HG03460 (cell line): Measurements from ENCODE around the gene LCN6.
"Not testable (repeated sequence)": the region's sequence is repeated elsewhere in the genome, so short reads cannot be mapped to it uniquely, and the experiment has no call there.

Source experiments
- ATAC-seq: cut with Tn5 transposase; IDR thresholded peaks from one replicate; pipeline ENCODE4 v1.9.1; 2021; ENCODE audit not compliant: unreplicated experiment

Gene LCN6

GRCh38 chr9:136748201-136748600 lies at the start of gene LCN6:
TSS of gene LCN6 (minus strand) at chr9:136748525. CDS start at chr9:136748483, 42 bp downstream.
- ATAC-seq: no peak

- not testable (repeated sequence) for ATAC-seq
Measured at GRCh38 chr9:136796775-136797347, 48.5 kb upstream of the LCN6 start.

GRCh38 chr9:136796238-136796774 lies 48.0 kb upstream of the LCN6 start, which contains the start of gene CCDC183:
TSS of gene CCDC183 (plus strand) at chr9:136796338. CDS start at chr9:136796398, 60 bp downstream.
- ATAC-seq: no peak

- ATAC-seq: no peak
Measured at GRCh38 chr9:136795000-136795348, 46.6 kb upstream of the LCN6 start.

DNA sequence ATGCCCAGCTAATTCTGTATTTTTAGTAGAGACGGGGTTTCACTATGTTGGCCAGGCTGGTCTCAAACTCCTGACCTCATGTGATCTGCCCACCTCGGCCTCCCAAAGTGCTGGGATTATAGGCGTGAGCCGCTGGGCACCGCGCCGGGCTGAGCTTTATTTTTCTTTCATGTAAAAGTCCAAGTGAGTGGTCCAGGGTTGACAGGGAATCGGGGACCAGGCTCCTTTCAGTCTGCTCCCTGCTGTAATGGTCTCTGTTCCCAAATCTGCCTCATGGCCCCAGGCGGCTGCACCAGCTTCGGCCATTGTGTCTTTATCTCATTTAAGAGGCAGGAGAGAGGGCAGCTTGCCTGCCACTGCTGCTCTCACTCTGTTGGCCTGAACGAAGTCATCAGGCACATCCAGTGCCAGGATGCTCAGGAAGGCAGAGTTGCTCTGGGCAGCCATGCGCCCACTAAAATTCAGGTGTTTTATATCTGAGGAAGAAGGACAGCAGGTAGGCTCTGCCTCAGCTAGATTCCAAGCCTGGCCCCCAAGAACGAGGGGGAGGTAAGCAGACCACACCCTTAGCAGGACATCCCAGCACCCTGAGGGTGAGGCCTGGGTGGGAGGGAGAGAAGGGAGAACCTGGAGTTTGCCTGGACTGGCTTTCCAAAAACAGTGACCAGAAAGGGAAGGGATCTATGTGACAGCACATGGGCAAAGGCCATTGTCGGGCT lies 46.1 kb upstream of the LCN6 start:
- no peak for ATAC-seq

GRCh38 chr9:136793086-136793946 lies 45.0 kb upstream of the LCN6 start:
- ATAC-seq: no peak

- ATAC-seq: no peak
Measured at GRCh38 chr9:136792321-136793085, 44.2 kb upstream of the LCN6 start.

DNA sequence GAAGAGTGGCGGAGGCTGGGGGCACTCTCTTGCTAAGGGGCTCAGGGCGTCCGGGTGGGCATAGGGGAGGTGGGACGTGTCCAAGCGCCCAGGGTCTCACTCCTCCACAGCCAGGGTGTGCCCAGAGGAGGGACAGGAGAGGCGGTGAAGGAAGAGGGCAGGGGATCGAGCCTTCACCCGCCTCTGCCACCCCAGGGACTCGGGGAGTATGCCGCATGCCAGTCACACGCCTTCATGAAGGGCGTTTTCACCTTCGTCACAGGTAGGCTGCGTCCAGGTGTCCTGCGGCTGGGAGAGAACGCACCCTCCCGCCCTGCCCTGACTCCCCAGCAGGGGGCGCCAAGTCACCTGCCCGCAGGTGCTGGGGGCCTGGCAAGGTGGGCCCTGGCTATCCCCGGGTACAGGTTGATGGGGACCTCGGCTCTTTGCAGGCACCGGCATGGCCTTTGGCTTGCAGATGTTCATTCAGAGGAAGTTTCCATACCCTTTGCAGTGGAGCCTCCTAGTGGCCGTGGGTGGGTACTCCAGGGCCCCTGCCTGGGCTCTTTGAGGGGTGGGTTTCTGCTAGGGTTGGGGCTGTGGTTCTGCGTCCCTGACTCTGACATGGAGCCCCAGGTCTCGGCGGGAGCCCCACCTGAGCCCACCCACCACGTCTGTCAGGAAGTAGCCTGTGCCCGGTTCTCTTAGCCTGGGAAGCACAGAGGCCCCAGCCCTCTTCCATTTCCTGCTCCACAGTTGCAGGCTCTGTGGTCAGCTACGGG lies 43.4 kb upstream of the LCN6 start:
- ATAC-seq: peak; percentile 14

GRCh38 chr9:136790640-136791515 lies 42.6 kb upstream of the LCN6 start, which contains the start of gene TMEM141:
TSS of gene TMEM141 (plus strand) at chr9:136791344. CDS start at chr9:136791371, 27 bp downstream.
- ATAC-seq: peak; percentile 81

- no peak for ATAC-seq
Measured at GRCh38 chr9:136789523-136789937, 41.2 kb upstream of the LCN6 start.

DNA sequence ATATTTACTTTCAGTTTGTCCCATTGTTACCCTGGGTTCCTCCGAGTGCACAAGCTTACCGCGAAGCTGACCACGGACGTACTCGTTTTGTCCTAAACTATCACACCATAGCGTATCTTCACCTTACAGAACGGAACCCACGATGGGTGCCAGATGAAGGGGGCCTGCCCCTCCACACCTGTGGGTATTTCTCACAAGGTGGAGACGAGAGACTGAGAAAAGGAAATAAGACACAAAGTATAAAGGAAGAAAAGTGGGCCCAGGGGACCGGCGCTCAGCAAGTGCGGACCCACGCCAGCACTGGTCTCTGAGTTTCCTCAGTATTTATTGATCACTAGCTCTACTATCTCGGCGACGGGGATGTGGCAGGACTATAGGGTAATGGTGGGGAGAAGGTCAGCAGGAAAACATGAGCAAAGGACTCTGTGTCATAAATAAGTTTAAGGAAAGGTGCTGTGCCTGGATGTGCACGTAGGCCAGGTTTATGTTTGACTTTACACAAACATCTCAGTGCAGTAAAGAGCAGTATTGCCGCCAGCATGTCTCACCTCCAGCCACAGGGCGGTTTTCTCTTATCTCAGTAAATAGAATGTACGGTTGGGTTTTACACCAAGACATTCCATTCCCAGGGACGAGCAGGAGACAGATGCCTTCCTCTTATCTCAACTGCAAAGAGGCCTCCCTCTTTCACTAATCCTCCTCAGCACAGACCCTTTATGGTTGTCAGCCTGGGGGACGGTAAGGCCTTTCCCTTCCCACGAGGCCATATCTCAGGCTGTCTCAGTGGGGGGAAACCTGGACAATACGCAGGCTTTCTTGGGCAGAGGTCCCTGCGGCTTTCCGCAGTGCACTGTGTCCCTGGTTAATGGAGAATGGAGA lies 40.6 kb upstream of the LCN6 start:
- ATAC-seq: not testable (repeated sequence)

DNA sequence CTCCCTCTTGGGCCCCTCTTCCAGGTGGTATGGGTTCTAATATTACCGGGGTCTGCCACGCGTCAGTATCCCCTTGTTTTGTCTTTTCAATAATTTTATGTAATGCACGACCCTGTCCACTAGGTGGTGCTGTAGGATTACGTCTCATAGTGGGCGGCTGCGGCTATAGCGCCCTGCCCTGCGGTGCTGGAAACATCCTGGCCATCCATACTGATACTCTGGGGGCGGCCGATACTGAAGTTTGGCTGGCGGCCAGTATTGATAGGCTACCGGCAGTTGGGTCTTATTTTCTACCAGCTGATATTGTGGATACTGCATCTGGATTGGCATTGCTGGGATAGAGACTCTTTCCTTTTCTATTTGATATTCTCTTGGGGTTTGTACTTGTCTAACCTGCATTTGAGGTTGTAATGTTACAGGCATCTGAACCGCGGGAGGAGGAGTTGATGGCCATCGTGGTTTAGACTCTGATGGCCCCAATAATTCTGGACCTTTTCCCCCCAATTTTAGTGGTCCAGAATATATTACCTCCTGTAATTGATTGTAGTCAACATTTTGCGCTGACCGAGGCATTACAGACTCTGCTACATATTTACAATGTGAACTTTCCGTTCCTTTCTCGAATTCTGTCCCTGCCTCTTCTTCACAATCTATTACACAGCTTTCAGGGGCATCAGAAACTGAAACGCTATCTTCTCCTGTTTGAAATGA lies 39.5 kb upstream of the LCN6 start:
- ATAC-seq: no peak

GRCh38 chr9:136786983-136787382 lies 38.7 kb upstream of the LCN6 start:
- not testable (repeated sequence) for ATAC-seq

DNA sequence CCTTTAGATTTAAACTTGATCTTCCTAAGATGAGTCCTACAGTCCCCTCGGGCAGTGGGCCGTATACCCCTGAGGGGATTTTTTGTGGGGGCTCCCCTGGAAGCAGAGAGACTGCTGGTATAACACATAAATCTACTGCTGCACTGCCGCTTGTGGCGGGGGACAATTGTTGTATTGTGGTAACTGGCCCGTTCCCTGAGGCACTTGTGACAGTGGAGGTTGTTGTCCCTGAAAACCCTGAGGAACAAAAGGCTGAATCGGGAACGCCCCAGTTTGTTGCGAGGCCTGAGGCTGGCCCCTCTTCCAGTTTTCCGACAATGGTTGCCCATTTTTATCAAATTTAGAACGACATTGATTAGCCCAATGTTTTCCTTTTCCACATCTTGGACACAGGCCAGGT lies 38.1 kb upstream of the LCN6 start:
- ATAC-seq: no peak

DNA sequence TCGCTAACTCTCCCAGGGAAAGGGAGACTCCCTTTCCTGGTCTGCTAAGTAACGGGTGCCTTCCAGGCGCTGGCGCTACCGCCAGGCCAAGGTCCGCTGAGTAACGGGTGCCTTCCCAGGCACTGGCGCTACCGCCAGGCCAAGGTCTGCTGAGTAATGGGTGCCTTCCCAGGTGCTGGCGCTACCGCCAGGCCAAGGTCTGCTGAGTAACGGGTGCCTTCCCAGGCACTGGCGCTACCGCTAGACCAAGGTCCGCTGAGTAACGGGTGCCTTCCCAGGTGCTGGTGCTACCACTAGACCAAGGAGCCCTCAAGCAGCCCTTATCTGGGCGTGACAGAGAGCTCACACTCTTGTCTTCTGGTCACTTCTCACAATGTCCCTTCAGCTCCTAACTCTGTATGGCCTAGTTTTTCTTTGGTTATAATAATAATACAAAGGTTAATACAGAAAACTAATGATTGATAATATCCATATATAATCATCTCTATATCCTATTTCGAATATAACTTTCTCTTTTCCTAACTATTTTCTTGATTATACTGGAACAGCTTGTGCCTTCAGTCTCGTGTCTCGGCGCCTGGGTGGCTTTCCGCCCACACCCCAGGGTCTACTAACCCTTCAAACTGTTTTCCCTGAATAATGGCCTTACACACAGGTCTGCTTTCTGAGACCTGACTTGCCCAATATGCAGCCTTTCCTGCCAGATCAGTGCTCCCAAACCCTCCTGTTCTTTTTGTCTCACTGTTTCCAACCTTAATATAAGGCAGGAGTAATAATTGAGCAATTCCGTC lies 37.4 kb upstream of the LCN6 start:
- ATAC-seq: not testable (repeated sequence)

DNA sequence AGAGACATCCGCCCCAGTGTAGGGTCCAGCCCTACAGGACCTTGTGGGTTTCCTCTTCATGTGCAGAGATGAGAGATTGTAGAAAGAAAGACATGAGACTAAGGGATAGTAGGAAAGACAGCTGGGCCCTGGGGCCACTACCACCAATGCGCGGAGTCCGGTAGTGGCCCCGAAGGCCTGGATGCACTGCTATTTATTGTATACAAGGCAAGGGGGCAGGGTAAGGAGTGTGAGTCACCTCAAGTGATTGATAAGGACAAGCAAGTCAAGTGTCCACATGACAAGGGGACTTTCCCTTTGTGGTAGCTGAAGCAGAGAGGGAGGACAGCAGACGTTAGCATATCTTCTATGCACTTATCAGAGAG lies 36.7 kb upstream of the LCN6 start:
- ATAC-seq: no peak
